Activated CD8-positive, alpha-beta T cell treated with anti-CD3 and anti-CD28 coated beads, Interleukin-2, amount 10 ng/mL, durations not matched to agents 7 days and 5 days (primary cell): ENCODE results near the gene PANK4. TPM values are rescaled to one million over a fixed set of nuclear protein-coding genes. Genes with fewer than 3 reads are reported as not detected.

Experiments
- ATAC-seq: fragments of 150-1000 bp; cut with Tn5 transposase; one replicate; pipeline ENCODE4 v1.10.0; 2021; ENCODE audit warnings: moderate library complexity
- CTCF ChIA-PET: fragments of 350-600 bp; sonication (Branson Sonifier 250); formaldehyde crosslinking; loops from one replicate; lab custom pipeline; 2021; ENCODE audit warnings: antibody characterized with exemption; lab: Charles Lee
- POLR2A ChIA-PET: fragments of 350-600 bp; sonication (Branson Sonifier 250); formaldehyde crosslinking; loops from one replicate; lab custom pipeline; 2021; ENCODE audit warnings: antibody characterized with exemption; lab: Charles Lee
- DNase-seq: peaks from one replicate; pipeline ENCODE4 v3.0.0-alpha.2; 2020
- H3K27ac Mint-ChIP-seq: one replicate; pipeline ENCODE4 v1.8.0; 2021; ENCODE audit warnings: mild to moderate bottlenecking, mixed read lengths
- H3K27me3 Mint-ChIP-seq: one replicate; pipeline ENCODE4 v1.8.0; 2021; ENCODE audit warnings: low read depth, mixed read lengths
- H3K36me3 Mint-ChIP-seq: one replicate; pipeline ENCODE4 v1.8.0; 2021; ENCODE audit warnings: low read depth, mixed read lengths
- H3K4me1 Mint-ChIP-seq: one replicate; pipeline ENCODE4 v1.8.0; 2021; ENCODE audit warnings: low read depth, mixed read lengths
- H3K4me3 Mint-ChIP-seq: one replicate; pipeline ENCODE4 v1.8.0; 2021; ENCODE audit warnings: mild to moderate bottlenecking, mixed read lengths
- H3K9me3 Mint-ChIP-seq: one replicate; pipeline ENCODE4 v1.8.0; 2022; ENCODE audit warnings: mixed read lengths; ENCODE audit not compliant: insufficient read depth
- total RNA-seq, 2 experiments: library from RNA; stranded (reverse); gene quantifications; one replicate each; pipeline ENCODE4 v1.2.3, GENCODE V29; 2021

Gene PANK4
- total RNA-seq, 2 experiments from 2014 or later = 55.9 to 66.8 TPM

DNA sequence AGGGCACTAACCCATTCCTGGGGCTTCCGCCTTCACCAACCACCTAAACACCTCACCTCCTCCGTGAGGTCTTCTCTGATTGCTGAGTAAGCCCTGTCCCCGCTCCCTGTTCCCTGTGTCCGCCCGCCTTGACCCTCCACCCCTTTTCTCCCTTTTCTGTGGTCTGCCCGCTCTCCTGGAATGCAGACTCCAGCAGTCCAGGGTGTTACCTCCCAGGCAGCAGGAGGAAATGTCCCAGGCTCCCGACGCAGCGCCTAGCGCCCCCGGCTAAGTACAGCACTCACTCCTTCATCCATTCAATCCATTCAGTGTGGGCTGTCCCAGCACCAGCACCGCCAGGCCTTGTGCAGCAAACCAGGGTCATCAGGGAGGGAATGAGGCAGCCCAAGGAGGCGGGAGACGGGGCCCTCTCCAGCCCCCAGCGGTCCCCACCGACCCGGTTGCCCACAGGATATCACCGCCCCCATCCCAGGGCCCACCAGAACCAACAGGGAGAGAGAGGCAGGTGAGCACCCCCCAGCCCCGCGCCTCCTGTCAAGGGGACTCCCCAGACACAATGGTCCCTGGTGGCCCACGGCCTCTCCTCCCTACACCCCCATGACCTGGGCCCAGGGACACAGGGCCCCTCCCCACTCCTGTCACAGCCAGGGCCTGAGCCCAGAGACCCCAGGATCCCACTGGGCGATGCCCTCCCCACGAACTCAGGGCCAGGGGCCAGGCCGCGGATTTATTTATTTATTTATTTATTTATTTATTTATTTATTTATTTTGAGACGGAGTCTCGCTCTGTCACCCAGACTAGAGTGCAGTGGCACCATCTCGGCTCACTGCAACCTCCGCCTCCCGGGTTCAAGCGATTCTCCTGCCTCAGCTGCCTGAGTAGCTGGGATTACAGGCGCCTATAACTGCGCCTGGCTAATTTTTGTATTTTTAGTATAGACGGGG is 40.0 kb upstream of the PANK4 start:
- peaks cover 4% of the 10 kb centered on the region for H3K36me3 Mint-ChIP-seq
- H3K4me1 Mint-ChIP-seq = peaks cover 2% of the 10 kb centered on the region
- POLR2A ChIA-PET = interaction anchor here (1.3 to 6.1 kb wide), 2 partner anchors 10 to 19 kb away, joined by 3 to 42 read pairs; partner anchors contain the start of genes PRXL2B and TNFRSF14
- no peaks in the 10 kb centered on the region for H3K9me3 Mint-ChIP-seq
- no peak for DNase-seq
- no peaks in the 10 kb centered on the region for H3K27me3 Mint-ChIP-seq
- ATAC-seq = no peak
- H3K4me3 Mint-ChIP-seq = no peak overlapping the region
- CTCF ChIA-PET = no interaction called here
- H3K27ac Mint-ChIP-seq = no peak overlapping the region

DNA sequence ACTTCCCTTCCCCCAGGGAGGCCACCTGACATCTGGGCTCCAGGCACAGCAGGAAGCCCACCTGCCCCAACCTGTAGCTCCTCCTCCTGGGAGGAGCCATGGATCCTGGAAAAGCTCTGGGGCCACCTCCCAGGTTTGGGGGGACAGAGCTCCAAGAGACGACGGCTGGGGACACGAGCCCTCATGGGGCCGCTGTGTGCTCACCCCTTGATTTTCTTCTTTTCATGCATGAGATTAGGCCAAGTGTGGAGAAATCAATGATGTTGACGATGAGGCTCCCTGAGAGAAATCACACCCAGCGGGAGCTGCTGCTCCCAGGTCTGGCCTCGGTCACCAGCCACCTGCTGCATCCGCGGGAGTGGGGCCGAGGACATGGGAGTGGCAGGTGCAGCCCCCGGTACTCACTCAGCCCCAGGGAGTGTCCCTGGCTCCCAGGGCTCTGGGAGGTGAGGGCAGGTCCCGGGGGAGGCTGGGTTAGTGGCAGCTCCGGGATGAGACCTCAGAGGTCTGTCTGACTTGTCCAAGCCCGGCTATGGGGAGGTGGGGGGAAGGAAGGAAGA is 38.5 kb upstream of the PANK4 start:
- peaks cover 6% of the 10 kb centered on the region for H3K4me1 Mint-ChIP-seq
- H3K27me3 Mint-ChIP-seq = no peaks in the 10 kb centered on the region
- ATAC-seq = no peak
- ChIA-PET POLR2A (interaction anchor here (1.0 to 6.1 kb wide), 3 partner anchors 9 to 21 kb away, joined by 3 to 42 read pairs (median 5); partner anchors contain the start of genes PRXL2B and TNFRSF14), CTCF (interaction anchor here (1.0 kb wide), 1 partner anchor 9 kb away, joined by 6 read pairs; the partner anchor contains the start of gene TNFRSF14)
- no peaks in the 10 kb centered on the region for H3K9me3 Mint-ChIP-seq
- H3K4me3 Mint-ChIP-seq = no peak overlapping the region
- H3K27ac Mint-ChIP-seq = no peak overlapping the region
- DNase-seq = no peak
- H3K36me3 Mint-ChIP-seq = peaks cover 7% of the 10 kb centered on the region

DNA sequence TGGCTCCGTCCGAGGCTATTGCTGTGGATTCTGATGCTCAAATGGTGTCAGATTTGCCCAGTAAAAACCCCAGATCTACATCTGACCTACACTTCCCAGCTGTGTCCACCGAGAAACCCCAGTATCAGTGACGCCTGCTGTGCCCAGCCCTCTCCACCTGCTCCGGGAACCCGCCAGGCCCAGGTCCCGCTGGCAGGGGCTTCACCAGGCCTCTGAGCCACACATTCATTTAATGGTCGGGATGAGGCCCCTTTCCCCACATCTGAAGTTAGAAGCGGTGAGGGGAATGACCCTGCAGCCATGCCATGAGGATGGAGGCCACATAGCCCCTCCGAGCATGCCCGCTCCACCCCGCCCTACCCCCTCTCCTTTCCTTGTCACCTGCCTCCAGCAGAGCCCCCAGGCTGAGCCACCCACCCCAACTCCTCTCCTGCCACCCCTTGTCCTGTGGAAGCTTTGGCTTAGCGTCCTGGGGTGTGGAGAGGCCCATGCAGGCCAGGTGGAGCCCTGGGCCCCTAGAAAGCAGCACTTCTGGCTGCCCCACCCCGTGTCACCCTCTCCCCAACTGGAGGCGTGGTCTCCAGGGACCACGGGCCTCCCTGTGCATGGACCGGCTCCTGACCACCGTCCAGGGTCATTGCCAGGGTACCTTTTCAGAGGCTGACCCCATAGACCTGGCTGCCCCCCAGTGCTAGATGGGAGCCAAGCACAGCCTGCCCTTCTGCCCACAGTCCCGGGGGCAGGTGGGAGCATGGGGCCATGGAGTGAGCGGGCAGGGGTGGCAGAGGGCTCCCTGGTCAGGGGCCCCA is 37.8 kb upstream of the PANK4 start:
- CTCF ChIA-PET = no interaction called here
- ATAC-seq (no peak), DNase-seq (no peak)
- peaks cover 7% of the 10 kb centered on the region for H3K36me3 Mint-ChIP-seq
- H3K4me3 Mint-ChIP-seq = no peak overlapping the region
- no peak overlapping the region for H3K27ac Mint-ChIP-seq
- no peaks in the 10 kb centered on the region for H3K9me3 Mint-ChIP-seq
- H3K4me1 Mint-ChIP-seq = peaks cover 8% of the 10 kb centered on the region
- no peaks in the 10 kb centered on the region for H3K27me3 Mint-ChIP-seq
- POLR2A ChIA-PET = interaction anchor here (1.0 to 6.1 kb wide), 3 partner anchors 8 to 22 kb away, joined by 3 to 42 read pairs (median 5); partner anchors contain the start of genes PRXL2B and TNFRSF14

DNA sequence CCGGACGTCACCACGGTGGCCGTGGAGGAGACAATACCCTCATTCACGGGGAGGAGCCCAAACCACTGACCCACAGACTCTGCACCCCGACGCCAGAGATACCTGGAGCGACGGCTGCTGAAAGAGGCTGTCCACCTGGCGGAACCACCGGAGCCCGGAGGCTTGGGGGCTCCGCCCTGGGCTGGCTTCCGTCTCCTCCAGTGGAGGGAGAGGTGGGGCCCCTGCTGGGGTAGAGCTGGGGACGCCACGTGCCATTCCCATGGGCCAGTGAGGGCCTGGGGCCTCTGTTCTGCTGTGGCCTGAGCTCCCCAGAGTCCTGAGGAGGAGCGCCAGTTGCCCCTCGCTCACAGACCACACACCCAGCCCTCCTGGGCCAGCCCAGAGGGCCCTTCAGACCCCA is 36.8 kb upstream of the PANK4 start:
- peaks cover 10% of the 10 kb centered on the region for H3K36me3 Mint-ChIP-seq

DNA sequence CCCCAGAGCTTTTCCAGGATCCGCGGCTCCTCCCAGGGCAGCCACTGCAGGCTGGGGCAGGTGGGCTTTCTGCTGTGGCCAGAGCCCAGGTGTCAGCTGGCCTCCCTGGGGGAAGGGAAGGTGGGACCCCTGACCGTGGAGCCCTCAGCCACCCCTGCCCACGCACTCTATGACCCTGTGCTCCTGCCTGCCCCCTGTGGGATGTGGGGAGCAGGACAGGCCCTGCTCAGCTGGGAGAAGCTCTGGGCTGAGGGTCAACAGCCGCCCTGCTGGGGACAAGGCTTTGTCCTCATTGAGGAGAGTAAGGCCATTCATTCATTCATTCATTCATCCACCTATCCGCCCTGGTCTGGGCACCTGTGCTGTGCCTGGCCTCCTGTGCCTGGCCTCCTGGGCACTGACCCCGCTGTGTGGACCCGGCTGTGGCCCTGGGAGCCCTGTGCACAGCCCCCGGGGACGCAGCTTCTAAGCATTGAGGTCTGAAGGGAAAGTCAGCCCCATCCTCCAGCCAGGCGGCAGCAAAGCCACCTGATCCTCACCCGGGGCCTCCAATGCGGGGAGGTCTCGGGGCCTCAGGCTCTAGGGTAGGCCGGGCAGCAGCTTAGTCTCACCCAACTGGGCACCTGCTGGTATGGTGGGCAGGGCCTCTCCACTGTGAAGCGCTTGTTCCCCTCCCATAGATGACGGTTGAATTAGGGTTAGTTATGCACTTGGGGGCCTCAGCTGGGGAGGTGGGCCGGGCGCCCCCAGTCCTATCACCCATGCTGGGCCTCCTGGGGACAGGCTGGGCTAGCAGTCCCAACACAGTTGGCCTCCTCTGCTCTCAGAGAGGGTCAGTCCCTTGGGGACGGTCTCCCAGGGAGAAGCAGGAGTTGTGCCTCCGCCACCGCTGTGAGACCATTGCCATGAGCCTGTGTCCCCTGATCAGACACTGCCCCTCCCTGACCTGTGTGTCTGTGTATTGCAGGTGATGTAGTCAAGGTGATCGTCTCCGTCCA is 35.8 kb upstream of the PANK4 start:
- Mint-ChIP-seq H3K4me1 (peaks cover 24% of the 10 kb centered on the region), H3K4me3 (no peak overlapping the region), H3K36me3 (peaks cover 17% of the 10 kb centered on the region), H3K27me3 (no peaks in the 10 kb centered on the region), H3K27ac (no peak overlapping the region), H3K9me3 (no peaks in the 10 kb centered on the region)
- DNase-seq (no peak), ATAC-seq (no peak)
- POLR2A ChIA-PET = interaction anchor here (1.6 to 6.1 kb wide), 3 partner anchors 9 to 24 kb away, joined by 4 to 42 read pairs (median 13); partner anchors contain the start of gene PRXL2B
- CTCF ChIA-PET = interaction anchor here (0.7 to 4.1 kb wide), 7 partner anchors 9 to 146 kb away, joined by 3 to 32 read pairs (median 9); partner anchors contain the start of genes PANK4 and PRXL2B

More for the DNA sequence above, 36.8 kb upstream of the PANK4 start:
- Mint-ChIP-seq H3K4me1 (peaks cover 14% of the 10 kb centered on the region), H3K27me3 (no peaks in the 10 kb centered on the region), H3K27ac (no peak overlapping the region), H3K9me3 (no peaks in the 10 kb centered on the region), H3K4me3 (no peak overlapping the region)
- no peak for ATAC-seq
- no peak for DNase-seq
- POLR2A ChIA-PET = interaction anchor here (6.1 kb wide), 1 partner anchor 23 kb away, joined by 42 read pairs; the partner anchor contains the start of gene PRXL2B
- CTCF ChIA-PET = interaction anchor here (2.5 to 4.1 kb wide), 2 partner anchors 14 to 23 kb away, joined by 17 to 32 read pairs; partner anchors contain the start of gene PRXL2B

DNA sequence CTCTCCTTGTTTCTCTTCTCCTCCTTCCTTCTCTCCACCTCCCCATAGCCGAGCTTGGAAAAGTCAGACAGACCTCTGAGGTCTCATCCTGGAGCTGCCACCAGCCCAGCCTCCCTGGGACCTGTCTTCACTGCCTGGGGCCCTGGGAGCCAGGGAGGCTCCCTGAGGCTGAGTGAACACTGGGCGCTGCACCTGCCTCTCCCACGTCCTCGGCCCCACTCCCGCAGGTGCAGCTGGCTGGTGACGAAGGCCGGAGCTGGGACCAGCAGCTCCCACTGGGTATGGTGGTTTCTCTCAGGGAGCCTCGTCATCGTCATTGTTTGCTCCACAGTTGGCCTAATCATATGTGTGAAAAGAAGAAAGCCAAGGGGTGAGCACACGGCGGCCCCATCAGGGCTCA is 35.0 kb upstream of the PANK4 start:
- no peak overlapping the region for H3K4me3 Mint-ChIP-seq
- peak overlapping the region; percentile 30 for H3K27ac Mint-ChIP-seq
- peaks cover 21% of the 10 kb centered on the region for H3K36me3 Mint-ChIP-seq
- no peaks in the 10 kb centered on the region for H3K9me3 Mint-ChIP-seq
- peaks cover 27% of the 10 kb centered on the region for H3K4me1 Mint-ChIP-seq
- ATAC-seq = no peak
- CTCF ChIA-PET = interaction anchor here (1.1 to 4.1 kb wide), 6 partner anchors 9 to 146 kb away, joined by 4 to 32 read pairs (median 12); partner anchors contain the start of genes PANK4 and PRXL2B
- POLR2A ChIA-PET = interaction anchor here (1.1 to 6.1 kb wide), 4 partner anchors 10 to 24 kb away, joined by 4 to 42 read pairs (median 8); partner anchors contain the start of gene PRXL2B
- H3K27me3 Mint-ChIP-seq = no peaks in the 10 kb centered on the region
- DNase-seq = no peak

DNA sequence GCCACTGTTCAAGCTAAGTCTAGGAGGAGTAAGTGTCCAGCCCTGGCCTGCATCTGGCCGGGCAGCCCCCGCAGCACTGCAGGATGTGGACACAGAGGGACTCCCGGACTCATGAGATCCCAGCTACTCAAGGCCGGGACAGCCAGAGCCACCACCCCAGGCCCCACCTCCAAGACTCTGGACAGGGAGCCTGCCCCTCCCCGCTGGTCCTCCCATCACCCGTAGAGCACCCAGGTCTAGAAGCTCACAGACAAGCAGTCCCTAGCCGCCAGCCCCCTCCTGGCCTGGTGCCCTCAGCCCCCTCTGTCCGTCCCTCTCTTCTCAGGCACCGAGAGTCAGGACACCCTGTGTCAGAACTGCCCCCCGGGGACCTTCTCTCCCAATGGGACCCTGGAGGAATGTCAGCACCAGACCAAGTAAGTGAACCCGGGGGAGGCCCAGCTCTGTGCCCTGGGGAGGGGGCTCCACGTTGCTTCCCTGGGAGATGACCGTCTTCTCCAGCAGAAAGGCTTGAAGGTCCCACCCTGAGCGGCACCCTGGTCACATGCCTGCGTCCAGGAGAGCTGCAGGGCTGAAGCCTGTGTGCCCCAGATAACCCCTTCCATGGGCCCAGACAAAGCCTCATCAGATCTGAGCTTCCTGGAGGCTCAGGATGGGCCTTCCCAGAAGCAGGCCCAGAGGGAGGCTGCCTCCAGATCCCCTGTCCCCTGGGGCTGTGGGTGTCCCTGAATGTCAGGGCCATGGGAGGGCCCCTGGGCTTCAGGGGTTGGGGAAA is 34.1 kb upstream of the PANK4 start:
- H3K27me3 Mint-ChIP-seq = no peaks in the 10 kb centered on the region
- H3K9me3 Mint-ChIP-seq = no peaks in the 10 kb centered on the region
- H3K4me1 Mint-ChIP-seq = peaks cover 30% of the 10 kb centered on the region
- no peak for DNase-seq
- H3K36me3 Mint-ChIP-seq = peaks cover 25% of the 10 kb centered on the region
- CTCF ChIA-PET = interaction anchor here (1.8 to 4.1 kb wide), 4 partner anchors 10 to 25 kb away, joined by 9 to 32 read pairs (median 16); partner anchors contain the start of gene PRXL2B
- POLR2A ChIA-PET = interaction anchor here (1.1 to 6.1 kb wide), 4 partner anchors 11 to 25 kb away, joined by 4 to 42 read pairs (median 8); partner anchors contain the start of gene PRXL2B
- no peak for ATAC-seq
- no peak overlapping the region for H3K27ac Mint-ChIP-seq
- no peak overlapping the region for H3K4me3 Mint-ChIP-seq

DNA sequence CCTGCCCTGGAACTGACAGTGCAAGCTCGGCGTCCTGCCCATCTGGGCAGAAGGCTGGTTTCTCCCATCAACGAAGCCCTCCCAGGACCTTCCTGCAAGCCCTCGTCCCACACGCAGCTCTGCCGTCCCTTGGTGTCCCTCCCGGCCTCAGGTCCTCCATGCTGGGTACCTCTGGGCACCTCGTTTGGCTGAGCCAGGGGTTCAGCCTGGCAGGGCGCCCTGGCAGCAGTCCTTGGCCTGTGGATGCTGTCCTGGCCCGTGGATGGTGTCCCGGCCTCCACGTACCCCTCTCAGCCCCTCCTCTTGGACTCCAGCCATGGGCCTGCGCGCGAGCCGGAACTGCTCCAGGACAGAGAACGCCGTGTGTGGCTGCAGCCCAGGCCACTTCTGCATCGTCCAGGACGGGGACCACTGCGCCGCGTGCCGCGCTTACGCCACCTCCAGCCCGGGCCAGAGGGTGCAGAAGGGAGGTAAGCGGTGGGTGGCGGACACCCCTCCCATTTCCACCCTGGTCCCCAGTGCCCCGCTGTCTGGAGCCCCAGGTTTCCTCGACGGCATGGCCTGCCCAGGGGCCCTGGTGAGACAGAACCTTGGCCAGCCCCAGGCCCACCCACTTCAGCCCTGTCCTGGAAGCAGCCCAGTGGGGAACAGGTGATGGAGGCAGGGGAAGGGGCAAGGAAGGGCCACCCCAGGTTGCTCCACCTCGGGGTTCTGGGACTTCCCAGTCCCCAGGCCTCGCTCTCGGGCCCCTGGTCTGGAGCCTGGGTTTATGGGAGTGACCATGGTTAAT is 33.3 kb upstream of the PANK4 start:
- peaks cover 36% of the 10 kb centered on the region for H3K4me1 Mint-ChIP-seq
- H3K27me3 Mint-ChIP-seq = no peaks in the 10 kb centered on the region
- ATAC-seq (no peak), DNase-seq (no peak)
- no peak overlapping the region for H3K4me3 Mint-ChIP-seq
- H3K9me3 Mint-ChIP-seq = no peaks in the 10 kb centered on the region
- ChIA-PET CTCF (interaction anchor here (4.1 kb wide), 1 partner anchor 26 kb away, joined by 32 read pairs; the partner anchor contains the start of gene PRXL2B), POLR2A (interaction anchor here (1.0 to 6.1 kb wide), 4 partner anchors 12 to 26 kb away, joined by 3 to 60 read pairs (median 28); partner anchors contain the start of gene PRXL2B)
- H3K27ac Mint-ChIP-seq = no peak overlapping the region
- H3K36me3 Mint-ChIP-seq = peaks cover 27% of the 10 kb centered on the region

DNA sequence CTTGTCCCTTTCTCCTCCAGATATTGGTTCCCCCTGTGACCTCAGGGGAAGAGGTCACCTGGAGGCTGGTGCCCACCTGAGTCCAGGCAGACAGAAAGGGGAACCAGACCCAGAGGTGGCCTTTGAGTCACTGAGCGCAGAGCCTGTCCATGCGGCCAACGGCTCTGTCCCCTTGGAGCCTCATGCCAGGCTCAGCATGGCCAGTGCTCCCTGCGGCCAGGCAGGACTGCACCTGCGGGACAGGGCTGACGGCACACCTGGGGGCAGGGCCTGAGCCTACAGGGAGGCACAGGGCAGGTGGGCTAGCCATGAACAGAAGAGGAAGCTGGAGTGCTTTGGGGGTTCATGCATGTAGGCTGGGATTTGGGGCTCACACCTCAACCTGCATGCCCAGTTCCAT is 32.5 kb upstream of the PANK4 start:
- H3K4me3 Mint-ChIP-seq = peak overlapping the region; percentile 31
- CTCF ChIA-PET = no interaction called here
- H3K4me1 Mint-ChIP-seq = peaks cover 44% of the 10 kb centered on the region
- peak overlapping the region; percentile 43 for H3K27ac Mint-ChIP-seq
- H3K36me3 Mint-ChIP-seq = peaks cover 30% of the 10 kb centered on the region
- POLR2A ChIA-PET = interaction anchor here (1.0 to 4.9 kb wide), 2 partner anchors 11 to 19 kb away, joined by 3 to 60 read pairs; no protein-coding TSS in a partner anchor
- ATAC-seq (no peak), DNase-seq (no peak)
- H3K27me3 Mint-ChIP-seq = no peaks in the 10 kb centered on the region
- no peaks in the 10 kb centered on the region for H3K9me3 Mint-ChIP-seq
